Measurements from ENCODE around the gene SEC14L5.

DNA sequence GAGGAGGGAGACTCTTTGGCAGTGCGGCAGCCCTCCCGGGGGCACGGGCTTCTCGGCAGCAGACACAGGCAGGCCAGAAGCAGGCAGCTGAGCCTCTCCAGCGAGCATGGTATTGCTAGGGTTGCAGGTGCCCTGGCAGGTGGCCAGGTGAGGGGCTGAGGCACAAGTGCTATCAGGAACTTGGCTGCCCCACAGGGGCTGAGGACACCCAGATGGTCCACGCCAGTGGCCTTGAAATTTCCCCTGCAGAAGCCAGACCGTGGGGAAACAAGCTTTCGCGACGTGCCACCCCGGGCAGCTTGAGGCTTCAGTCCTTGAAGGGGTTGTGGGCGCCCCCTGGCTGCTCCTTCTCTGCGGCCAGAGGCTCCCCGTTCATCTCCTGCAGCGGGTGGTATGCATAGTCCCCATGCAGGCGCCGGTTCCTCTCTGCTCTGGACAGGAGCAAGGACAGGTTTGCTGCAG is 67.1 kb downstream of the SEC14L5 start:
- no peak for TF ChIP-seq POLR2AphosphoS5 (IDR thresholded peaks at IDR 0.05; ENCODE audit: borderline replicate concordance, low read depth, low read length)
- TF ChIP-seq EZH2 (IDR thresholded peaks at IDR 0.05): no peak

Data from SK-N-MC (cell line).